ENCODE measurements around the gene PDE3A.

The PDE3A gene

DNA sequence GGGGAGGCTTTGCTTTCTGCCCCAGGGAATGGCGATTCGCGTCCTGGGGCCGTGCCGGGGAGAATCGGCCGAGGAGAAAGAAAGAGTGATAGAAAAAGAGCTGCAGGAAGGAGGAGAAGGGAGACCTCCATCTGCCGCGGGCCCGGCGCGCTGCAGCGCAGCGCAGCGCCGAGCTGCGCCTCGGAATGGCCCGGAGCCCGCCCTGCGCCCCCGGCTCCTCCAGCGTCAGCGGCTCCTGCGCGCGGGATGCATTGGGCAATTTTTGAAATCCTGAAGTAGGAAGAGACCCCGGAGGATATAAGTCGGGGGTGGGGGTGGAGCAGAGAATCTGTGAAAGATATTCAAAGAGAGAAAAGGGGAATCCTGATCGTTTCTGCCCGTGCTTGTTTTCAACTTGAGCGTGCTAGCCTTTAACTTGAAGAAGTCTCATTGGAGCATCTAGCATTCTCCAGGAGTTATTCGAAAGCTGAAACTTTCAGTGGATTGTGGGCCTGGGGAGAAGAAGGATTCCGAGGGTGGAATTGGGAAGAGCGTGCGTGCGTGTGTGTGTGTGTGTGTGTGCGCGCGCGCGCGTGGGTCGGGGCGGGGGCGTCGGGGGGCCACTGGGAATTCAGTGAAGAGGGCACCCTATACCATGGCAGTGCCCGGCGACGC is 441 bp downstream of the PDE3A start:
- no peak for TF ChIP-seq GATA3 (IDR thresholded peaks at IDR 0.05; ENCODE audit: low read depth, low read length)
- no peak for TF ChIP-seq GATA2 (IDR thresholded peaks at IDR 0.05; ENCODE audit: low read depth, low read length)

DNA sequence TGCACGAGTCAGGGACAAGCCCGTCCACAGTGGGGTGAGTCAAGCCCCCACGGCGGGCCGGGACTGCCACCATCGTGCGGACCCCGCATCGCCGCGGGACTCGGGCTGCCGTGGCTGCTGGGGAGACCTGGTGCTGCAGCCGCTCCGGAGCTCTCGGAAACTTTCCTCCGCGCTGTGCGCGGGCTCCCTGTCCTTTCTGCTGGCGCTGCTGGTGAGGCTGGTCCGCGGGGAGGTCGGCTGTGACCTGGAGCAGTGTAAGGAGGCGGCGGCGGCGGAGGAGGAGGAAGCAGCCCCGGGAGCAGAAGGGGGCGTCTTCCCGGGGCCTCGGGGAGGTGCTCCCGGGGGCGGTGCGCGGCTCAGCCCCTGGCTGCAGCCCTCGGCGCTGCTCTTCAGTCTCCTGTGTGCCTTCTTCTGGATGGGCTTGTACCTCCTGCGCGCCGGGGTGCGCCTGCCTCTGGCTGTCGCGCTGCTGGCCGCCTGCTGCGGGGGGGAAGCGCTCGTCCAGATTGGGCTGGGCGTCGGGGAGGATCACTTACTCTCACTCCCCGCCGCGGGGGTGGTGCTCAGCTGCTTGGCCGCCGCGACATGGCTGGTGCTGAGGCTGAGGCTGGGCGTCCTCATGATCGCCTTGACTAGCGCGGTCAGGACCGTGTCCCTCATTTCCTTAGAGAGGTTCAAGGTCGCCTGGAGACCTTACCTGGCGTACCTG is 1.1 kb downstream of the PDE3A start:
- TF ChIP-seq GATA2 (IDR thresholded peaks at IDR 0.05; ENCODE audit: low read depth, low read length) (no peak), GATA3 (IDR thresholded peaks at IDR 0.05; ENCODE audit: low read depth, low read length) (no peak)

DNA sequence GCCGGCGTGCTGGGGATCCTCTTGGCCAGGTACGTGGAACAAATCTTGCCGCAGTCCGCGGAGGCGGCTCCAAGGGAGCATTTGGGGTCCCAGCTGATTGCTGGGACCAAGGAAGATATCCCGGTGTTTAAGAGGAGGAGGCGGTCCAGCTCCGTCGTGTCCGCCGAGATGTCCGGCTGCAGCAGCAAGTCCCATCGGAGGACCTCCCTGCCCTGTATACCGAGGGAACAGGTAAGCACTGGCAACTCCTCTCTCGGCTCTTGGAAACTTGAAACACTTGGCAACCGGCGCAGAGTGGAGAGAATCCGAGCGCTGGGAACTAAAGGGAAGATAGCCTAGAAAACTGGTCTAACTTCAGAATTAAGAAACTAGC is 1.7 kb downstream of the PDE3A start:
- TF ChIP-seq GATA3 (IDR thresholded peaks at IDR 0.05; ENCODE audit: low read depth, low read length) (no peak), GATA2 (IDR thresholded peaks at IDR 0.05; ENCODE audit: low read depth, low read length) (no peak)

DNA sequence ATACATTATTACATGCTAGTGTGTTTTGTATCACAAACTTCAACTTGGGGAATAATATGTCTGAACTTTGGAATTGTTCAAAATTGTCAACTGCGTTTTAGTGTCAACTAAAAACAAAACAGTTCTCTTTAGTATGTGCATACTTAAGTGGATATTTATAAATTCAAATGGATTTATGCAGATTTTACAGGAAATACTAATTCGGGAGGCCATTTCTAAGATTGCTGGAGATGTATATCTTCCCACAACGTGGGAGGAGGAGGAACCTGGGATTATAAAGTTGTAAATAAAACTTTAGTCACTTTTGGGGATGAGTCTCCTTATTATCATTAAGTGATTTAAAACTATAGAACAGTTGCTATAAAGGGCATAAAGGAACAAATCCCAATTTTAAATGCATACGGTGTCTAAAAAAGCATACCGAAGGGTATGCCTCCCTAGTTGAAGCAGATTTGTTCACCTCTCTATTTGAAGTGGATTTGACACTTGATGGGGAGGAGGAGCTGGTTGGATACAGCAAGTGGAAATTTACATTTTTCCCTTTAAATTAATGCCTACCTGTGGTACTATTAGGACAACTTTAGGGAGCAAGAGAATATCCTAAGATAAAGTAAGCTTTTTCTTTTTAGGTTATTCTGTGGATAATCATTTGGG is 2.7 kb downstream of the PDE3A start:
- TF ChIP-seq GATA2 (IDR thresholded peaks at IDR 0.05; ENCODE audit: low read depth, low read length), result no peak

DNA sequence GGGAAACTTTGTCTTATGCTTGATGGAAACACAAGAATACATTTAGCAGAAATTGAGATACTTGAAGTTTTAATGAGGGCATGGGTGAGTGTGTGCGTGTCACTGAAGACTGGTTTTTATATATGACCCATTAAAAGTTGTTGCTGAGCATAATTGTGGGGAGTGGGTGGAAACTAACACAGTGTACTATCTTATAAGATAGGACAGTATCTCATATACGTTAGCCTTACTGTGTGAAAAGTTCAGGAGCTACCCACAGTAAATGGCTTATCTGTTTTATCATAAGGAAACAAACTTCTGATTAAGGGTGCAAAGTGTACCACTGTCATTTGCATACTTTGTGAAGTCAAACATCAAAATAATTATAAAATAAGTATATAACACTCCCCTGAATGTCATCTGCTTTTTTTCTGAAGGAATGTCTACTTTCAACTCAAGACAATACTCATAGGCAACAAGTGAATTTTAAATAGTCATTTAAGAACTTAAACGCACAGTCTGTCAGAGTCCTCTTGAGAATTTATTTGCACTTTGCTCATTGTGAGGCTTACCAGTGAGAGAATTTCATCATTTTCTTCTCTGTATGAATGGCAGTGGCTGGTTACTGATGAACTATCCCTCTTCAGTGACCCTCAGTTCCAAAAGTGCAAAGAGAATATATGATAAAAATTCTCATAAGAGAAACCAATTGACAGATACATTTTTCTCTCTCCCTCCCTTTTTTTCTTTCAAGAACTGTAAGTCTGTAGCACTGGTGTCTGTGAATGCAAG is 4.2 kb downstream of the PDE3A start:
- TF ChIP-seq GATA2 (IDR thresholded peaks at IDR 0.05; ENCODE audit: low read depth, low read length) (no peak), GATA3 (IDR thresholded peaks at IDR 0.05; ENCODE audit: low read depth, low read length) (no peak)

DNA sequence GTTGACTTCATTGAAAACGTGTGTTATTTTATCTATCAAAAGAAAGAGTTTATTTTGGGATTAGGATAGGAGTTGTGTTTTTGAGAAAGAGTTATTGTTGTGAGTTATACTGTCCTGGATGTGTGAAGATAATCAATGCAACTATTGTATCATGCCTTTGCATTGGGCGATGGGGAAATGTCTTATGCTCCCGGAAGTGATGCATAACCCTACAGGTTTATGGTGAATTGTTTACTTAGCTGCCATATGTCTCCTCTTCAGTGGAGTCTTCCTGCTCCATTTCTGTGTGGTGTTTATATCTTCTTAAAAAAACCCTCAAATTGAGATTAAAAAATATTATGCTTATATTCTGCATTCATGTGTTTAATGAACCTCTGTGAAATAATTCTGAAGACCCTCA is 6.5 kb downstream of the PDE3A start:
- TF ChIP-seq GATA3 (IDR thresholded peaks at IDR 0.05; ENCODE audit: low read depth, low read length) (no peak), GATA2 (IDR thresholded peaks at IDR 0.05; ENCODE audit: low read depth, low read length) (no peak)

DNA sequence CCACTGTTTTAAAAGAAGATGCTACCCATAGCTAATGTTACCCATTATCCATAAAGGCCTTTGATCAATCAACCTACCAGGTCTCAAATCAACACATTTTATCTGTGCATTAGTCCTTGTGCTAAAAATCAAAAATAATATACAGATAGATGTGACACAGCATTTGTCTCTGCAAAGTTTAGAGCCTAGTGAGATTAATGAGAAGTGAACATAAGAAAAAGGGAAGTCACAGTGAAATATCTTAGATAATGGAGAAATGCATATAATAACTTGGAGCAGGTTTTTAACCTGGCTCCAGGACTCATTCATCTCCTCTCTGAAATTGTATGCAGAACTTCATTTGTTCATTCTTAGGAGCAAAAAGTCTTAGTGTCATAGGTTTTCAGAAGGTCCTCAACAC is 7.2 kb downstream of the PDE3A start:
- TF ChIP-seq GATA2 (IDR thresholded peaks at IDR 0.05; ENCODE audit: low read depth, low read length), result no peak
- TF ChIP-seq GATA3 (IDR thresholded peaks at IDR 0.05; ENCODE audit: low read depth, low read length), result no peak

DNA sequence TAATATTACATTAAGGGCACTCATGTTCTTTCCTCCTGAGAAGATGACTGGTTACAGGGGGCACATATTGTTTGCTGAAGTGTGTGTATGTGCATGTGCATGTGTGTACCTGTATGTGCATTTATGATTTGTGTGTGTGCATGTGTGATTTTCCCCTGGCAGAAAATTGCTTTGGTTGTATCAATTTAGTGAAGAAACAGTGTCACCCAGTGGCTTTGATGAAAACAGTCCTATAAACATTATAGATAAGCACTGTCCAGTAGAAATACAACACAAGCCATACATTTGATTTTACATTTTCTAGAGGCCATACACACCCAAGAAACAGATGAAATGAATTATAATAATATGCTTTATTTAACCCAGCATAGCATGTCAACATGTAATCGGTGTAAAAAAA is 8.6 kb downstream of the PDE3A start:
- TF ChIP-seq GATA3 (IDR thresholded peaks at IDR 0.05; ENCODE audit: low read depth, low read length) (no peak), GATA2 (IDR thresholded peaks at IDR 0.05; ENCODE audit: low read depth, low read length) (no peak)

DNA sequence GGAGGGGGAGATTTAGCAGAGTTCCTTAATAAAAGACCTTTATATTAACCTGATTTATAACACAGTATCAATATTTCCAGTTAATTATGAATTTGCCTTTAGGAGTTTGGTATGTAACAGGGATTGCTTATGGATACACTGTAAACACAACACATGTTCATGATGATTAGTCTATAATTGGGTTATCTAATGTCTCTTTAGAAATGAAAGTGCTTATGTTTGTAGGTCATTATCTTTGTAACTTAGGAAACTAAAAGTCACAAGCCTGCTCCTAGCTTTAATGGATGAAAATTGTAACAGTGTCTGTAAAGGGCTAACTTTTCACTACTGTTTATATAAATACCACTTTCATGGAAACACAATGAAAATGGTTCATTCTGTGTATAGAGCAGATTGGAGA is 9.4 kb downstream of the PDE3A start:
- no peak for TF ChIP-seq GATA2 (IDR thresholded peaks at IDR 0.05; ENCODE audit: low read depth, low read length)
- TF ChIP-seq GATA3 (IDR thresholded peaks at IDR 0.05; ENCODE audit: low read depth, low read length), result no peak

DNA sequence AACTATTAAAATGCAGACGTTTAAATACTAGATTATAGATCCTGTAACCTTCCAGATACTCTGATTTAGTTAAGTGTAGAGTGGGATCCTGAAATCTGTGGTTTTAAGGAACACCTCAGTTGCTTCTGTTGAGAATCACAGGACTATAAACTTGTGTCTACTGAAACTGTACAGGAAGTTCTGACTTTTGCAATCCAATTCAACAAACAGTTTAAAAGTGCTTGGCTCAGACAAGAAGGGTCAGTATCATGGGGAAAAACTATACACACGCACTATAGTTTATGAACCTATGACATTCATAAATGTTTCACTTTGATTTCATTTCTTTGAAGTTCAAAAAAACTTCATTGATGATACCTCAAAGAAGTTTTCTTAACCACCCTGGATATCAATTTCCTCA is 13.8 kb downstream of the PDE3A start:
- no peak for TF ChIP-seq GATA3 (IDR thresholded peaks at IDR 0.05; ENCODE audit: low read depth, low read length)
- TF ChIP-seq GATA2 (IDR thresholded peaks at IDR 0.05; ENCODE audit: low read depth, low read length), result no peak

DNA sequence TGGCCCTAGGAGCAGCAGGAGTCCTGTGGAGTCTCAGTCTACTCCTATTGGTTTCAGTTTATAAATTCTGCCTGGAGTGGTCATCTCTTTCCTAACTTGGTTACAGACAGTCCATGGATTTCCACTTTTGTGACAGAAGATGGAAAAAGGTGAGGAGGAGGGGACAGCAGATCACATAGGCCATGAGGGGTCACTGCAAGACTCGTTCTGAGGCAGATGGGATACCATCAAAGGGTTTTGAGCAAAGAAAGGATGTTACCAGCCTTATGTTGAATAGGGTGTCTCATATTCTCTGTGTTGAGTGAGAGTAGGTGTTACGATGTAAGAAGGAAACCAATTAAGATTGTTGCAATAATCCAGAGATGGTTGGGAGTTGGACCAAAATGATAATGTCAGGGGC is 15.3 kb downstream of the PDE3A start:
- TF ChIP-seq GATA2 (IDR thresholded peaks at IDR 0.05; ENCODE audit: low read depth, low read length) (no peak), GATA3 (IDR thresholded peaks at IDR 0.05; ENCODE audit: low read depth, low read length) (no peak)

DNA sequence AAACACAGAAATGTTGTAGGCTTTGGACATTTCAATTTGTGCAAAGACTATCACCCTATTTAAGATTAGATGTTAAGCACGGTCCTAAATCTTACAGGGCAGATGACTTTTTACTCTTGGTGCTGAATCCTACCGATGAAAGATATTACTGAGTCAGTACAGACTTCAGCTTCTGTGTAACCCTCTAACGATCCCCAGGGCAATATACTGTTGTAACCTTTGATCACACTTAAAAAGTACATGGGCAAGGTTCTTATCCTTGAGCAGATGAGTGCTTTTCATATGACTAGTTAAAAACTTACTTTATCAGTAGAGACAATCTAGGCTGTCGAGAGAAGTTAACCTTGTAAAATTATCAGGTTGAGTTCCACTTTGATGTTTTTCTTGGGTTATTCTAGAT is 22.5 kb downstream of the PDE3A start:
- TF ChIP-seq GATA2 (IDR thresholded peaks at IDR 0.05; ENCODE audit: low read depth, low read length) (no peak), GATA3 (IDR thresholded peaks at IDR 0.05; ENCODE audit: low read depth, low read length) (no peak)

DNA sequence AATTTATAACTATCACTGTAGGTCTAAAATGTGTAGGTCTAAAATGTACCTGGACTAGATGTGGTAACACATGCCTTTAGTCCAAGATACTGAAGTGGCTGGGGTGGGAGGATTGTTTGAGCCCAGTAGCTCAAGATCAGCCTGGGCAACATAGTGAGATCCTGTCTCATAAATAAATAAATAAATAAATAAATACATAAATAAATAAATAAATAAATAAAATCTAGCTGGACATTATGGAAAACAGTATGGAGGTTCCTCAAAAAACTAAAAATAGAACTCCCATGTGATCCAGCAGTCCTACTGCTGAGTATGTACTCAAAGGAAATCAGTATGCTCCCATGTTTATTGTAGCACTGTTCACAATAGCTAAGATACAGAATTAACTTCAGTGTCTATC is 24.0 kb downstream of the PDE3A start:
- TF ChIP-seq GATA2 (IDR thresholded peaks at IDR 0.05; ENCODE audit: low read depth, low read length) (no peak), GATA3 (IDR thresholded peaks at IDR 0.05; ENCODE audit: low read depth, low read length) (no peak)

DNA sequence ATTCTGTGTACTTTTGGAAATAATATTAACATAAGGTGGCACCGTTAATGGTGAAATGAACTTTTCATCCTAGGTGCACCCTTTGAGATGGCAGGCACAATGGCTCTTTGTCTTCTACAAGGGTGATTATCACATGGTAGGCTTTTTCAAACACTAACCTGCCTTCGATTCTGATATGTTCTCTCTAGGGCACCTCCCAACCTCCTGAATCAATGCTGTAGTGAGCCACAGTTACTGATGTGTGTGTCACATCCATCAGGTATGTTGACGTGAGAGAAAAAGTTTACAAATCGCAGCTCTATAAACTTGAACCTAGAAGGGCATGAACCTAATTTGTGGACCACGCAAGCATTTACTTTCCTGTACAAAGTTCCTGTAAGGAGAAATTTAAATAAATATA is 25.4 kb downstream of the PDE3A start:
- TF ChIP-seq GATA2 (IDR thresholded peaks at IDR 0.05; ENCODE audit: low read depth, low read length) (no peak), GATA3 (IDR thresholded peaks at IDR 0.05; ENCODE audit: low read depth, low read length) (no peak)

All from SH-SY5Y (cell line).